Measurements from ENCODE around the gene ASIC4.

Gene ASIC4

DNA sequence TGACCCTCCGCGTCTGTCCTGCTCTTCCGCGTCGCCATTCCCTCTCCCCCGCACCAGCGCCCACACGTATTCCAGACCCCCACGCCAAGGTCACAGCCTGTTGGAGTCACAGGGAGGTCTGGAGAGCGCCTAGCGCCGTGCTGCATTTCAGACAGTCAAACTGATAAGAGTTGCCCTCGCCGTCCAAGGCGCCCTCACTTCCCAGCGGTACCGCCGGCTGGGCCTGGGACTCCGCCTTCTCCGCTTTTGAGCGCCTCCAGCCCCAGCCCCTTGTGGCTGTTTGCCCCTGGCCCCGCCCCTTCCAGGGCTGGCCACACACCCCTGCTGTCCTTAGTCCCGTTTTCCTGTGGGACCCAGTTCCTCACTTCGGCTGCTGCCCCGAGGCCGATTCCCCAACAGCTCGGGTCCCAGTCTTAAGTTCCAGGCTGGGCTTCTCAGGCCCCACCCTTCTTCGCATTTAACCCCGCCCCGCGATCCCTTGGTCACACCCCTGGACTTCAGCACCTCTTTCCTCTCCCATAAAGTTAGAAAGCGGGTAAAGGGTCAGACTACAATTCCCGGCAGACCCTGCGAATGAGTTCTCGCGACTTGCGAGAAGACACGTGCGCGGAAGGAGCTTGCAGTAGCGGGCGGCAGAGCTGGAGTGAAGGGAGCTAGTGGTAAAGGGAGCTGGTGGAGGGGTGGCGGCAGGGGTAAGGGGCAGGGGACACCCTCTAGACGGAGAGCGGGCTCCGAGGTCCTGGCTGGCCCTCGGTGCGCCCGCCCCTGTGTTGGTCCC is 15.8 kb upstream of the ASIC4 start, which contains the start of gene GMPPA:
Gene GMPPA, plus strand, starts transcription at position 612 of the 778 bp plus-strand sequence. CDS start 1,085 bp downstream, outside the sequence.
- peak; percentile 98 for DNase-seq (ENCODE audit: low read depth, low spot score)

DNA sequence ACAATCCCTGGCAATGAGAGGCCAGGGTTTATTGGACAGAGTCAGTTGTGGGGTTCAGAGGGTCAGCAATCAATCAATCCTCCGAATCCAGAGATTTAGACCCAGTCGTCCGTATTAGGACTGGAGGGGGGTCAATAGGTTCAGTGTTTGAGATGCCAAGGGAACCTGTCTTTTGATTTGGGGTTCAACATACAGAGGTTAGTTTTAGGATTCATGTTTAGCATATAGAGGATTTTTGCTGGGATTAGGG is 15.3 kb upstream of the ASIC4 start:
- DNase-seq (ENCODE audit: low read depth, low spot score) = no peak

DNA sequence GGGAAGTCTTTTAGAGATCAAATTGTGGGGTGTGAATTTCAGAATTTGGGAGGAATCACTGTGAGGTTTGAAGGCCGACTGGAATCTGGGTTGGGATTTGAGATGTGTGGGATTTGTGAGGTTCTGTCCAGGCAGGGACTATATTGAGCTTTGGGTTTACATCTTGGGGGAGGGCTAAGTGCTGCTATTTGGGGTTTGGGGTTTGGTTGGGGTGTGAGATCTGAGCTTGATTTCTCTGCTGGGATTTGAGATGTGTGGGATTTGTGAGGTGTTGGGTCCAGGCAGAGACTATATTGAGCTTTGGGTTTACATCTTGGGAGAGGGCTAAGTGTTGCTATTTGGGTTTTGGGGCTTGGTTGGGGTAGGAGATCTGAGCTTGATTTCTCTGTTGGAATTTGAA is 14.7 kb upstream of the ASIC4 start:
- DNase-seq (ENCODE audit: low read depth, low spot score) = no peak

DNA sequence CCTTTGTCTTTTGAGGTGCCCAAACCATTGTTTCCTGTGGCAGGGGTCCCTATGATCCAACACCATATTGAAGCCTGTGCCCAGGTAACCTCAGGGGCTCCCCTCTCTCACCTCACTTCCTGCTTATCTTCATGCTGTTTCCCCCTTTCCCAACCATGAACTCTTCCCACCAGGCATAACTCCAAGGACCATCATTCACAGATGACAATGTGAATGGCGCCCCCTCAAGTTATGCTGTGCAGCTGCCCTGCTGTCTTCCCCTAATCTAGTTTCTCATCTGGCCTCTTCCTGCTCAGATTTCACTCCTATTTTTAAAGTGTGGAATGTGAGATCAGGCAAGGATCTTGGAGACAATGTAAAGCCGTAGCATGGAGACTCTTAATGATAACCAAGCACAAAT is 14.1 kb upstream of the ASIC4 start:
- DNase-seq (ENCODE audit: low read depth, low spot score) = no peak

DNA sequence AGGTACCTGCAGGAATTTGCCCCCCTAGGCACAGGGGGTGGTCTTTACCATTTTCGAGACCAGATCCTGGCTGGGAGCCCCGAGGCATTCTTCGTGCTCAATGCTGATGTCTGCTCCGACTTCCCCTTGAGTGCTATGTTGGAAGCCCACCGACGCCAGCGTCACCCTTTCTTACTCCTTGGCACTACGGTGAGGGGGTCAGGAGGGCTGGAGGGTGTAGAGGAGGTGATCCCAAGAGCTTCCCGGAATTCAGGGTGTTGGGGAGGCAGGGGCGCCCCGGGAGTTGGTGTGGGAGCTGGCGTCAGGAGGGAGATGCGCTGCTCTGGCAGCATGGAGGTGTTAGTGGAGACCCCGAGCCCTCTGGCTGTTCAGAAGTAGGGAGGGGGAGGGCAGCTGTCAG is 12.4 kb upstream of the ASIC4 start:
- DNase-seq (ENCODE audit: low read depth, low spot score) = no peak

DNA sequence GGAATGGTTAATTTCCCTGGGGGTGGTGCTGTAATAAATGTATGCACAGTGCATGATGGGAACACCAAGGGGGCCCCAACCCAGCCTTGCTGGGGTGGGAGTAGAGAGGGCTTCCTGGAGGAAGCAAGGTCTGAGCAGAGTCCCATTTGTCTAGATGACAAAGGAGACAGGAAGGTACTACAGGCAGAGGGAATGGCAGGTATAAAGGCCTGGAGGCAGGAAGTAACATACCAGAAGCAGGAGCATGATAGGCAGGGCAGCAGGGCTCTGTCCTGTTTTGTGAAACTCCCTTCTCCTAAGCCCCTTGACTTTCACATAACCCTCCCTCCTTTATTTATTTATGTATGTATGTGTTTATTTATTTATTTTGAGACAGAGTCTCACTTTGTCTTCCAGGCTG is 11.7 kb upstream of the ASIC4 start:
- DNase-seq (ENCODE audit: low read depth, low spot score) = no peak

DNA sequence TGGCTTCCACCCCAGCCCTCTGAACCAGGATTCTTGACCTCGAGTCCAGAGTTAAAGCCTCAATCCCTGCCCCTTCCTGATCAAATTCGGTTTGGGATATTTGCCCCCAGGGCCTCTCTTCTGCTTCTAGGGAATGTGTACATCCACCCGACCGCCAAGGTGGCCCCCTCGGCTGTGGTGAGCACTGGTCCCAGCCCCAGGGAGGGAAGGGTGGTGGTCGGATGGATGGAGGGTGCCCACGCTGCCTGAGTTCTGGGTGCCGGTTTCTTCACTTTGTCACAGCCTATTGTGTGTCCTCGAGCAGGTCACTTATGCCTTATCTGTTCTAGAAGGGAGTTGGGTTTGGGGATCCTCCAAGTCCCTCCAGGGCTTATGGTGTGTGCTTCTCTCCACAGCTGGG is 8.7 kb upstream of the ASIC4 start:
- no peak for DNase-seq (ENCODE audit: low read depth, low spot score)

DNA sequence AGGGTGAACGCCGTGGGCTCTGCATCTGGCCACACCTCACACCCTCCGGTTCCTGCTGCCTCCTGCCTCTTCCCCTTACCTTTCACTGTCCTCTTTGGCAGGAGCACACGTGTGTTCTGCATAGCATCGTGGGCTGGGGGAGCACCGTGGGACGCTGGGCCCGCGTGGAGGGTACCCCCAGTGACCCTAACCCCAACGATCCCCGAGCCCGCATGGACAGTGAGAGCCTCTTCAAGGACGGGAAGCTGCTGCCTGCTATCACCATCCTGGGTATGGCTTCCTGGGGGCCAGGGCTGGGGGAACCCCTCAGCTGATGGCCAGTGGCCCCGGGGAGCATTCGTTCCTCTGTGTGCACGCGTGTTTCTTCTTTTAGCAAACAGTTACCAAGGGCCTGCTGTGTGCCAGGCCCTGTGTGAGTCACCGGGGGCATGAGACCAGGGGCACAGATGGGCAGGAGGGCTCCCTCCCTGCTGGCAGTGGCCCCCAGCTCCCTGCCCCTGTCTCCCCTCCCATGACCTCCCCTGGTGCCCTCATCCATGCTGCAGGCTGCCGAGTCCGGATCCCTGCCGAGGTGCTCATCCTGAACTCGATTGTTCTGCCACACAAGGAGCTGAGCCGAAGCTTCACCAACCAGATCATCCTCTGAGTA is 8.0 kb upstream of the ASIC4 start:
- no peak for DNase-seq (ENCODE audit: low read depth, low spot score)

DNA sequence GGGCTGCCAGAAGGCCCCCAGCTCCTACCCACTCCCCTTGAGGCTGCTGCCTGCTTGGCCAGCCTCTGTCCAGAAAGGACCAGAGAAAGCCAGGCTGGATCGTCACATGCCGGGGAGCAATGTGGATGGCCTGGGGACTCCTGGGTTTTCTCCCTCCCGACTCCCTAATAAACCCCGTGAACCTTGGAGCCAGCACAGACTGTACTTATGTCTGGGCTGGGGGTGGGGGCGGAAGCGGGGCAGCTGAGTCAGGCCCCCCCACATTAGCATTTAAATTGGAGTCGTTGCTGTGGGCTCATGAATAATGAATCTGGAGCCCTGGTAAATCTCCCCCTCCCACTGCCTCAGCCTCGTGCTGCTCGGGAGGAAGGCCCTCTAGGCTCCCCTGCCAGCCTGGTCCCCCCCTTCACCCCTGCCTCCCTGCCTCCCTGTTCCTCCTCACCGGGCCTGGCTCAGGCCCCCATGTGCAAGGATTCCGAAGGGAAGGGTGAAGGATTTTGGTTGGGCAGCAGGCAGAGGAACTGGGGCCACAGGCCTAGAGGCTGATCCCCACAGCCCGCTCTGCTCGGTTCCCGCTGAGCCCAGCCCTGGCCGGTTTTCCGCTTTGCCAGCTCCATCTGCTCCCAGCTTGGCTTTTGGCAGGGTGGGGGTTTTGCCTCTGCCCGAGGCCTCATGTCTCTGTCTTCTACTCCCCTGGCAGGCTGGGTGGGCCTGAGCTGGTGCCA is 7.3 kb upstream of the ASIC4 start:
- no peak for DNase-seq (ENCODE audit: low read depth, low spot score)

DNA sequence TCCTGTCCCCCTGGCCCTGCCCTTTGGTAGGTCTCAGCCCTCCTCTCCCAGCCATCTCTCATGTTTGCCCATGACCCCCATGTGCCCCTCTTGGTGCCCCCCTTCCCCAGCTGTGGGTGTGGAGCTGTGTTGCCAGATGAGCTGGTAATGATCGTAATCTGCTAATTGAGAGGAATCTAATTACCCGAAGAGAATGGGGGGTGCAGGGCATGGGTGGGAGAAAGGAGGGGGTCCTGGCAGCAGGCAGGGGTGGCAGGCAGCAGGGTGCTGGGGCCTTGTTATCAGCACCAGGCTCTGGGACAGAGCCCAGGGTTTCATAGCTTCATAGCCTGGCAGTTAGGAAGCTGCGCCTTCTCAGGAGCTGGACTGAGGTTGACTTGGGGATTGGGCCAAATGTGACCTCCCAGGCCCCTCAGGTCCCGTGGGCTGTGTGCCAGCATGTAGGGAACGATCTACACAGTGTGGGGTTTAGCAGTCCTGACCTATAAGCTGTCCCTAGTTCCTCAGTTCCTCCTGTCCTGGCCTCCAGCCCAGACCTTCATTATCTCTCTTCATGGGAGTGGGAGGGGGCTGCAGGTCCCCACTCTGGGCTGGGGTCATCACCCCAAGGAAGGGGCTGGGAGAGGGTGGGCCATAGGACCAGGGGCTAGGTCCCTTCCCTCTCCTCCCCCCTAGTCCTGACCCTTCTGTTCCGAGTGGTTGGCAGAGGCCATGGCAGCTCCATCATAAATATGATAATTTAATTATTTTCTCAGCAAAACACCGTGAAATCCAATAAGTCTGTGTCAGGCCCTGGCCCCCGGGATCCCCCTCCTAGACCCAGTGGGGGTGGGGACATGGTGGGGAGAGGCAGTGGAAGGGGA is 6.5 kb upstream of the ASIC4 start:
- no peak for DNase-seq (ENCODE audit: low read depth, low spot score)

DNA sequence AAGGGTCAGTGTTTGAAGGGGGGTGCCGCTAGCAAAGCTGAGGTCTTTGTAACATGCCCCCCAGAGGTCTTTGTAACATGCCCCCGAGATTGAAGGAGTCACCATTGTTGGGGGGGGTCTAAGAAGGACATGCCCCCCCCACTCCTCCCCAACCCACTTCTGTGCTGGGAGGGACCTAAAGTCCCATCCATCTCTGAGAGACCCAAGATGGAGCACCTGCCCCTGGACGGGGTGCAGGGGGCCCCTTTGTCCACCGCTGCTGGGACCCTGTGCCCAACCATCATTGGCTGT is 5.9 kb upstream of the ASIC4 start:
- no peak for DNase-seq (ENCODE audit: low read depth, low spot score)

DNA sequence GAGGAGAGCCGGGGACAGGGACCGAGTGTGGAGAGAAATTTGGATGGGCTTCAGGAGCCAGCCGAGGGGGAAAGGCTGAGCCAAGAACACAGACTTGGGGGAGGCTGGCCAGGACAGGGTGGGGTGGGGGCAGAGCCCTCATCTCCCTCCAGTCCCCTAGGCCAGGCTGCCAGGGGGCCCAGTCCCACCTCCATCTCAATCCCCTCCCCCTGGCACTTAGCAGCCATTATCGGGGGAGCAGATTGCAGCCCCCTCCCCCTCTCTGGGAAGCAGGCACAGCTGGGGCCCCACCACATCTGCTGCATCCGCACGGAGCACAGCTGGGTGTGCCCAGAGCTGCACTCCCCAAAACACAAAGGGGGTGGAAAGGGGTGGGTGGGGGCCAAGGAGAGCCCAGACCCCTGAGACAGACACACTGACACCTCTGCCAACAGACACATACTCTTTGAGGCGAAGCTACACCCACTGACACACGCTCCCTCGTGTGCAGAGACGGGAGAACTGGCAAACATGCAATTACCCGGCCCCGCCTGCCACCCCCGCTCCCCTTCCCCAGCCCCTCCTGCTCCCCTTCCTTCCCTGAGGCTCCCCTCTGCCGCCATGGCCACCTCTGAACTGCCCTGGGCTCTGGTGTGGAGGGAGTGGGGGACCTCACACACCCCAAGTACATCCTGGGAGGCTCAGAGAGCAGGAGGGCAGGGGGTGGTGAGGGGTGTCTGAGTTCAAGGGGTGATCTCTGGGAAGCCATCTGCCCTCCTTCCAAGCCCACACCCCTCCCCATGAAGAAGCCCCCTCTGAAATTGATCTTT is 5.1 kb upstream of the ASIC4 start:
- DNase-seq (ENCODE audit: low read depth, low spot score) = no peak

DNA sequence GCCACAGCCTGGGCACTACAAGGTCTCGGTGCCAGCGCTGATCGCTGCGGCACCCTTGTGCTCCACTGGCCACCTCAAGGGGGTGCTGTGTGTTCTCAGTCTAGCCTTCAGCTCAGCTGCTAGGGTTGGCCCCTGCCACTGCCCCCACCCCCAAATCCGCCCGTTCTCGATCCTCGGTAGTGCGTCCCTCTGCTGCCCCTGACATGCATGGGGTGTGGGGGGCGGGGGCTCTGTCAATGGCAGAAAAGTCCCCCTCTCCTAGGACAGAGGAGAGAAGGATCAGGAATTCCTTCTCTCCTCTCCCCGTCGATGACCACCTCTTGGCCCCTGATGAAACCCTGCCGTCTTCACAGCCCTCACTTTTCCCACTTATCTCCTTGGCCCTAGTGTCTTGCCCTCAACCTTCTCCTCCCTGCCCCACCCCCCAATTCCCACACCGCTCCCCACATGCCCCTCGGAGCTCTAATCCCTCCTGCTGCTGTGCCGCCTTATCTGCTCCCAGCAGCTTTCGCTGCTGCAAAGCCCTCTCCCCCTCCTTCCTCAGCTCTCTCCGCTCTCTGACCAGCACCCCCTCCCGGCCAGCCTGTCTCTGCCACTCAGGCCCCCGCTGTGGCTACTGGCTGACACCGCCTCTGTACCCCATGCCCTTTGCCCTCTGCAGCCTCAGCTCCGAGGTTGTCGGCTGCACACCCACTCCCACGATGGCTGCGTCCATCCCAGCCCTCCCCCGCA is 4.3 kb upstream of the ASIC4 start:
- DNase-seq (ENCODE audit: low read depth, low spot score) = no peak

DNA sequence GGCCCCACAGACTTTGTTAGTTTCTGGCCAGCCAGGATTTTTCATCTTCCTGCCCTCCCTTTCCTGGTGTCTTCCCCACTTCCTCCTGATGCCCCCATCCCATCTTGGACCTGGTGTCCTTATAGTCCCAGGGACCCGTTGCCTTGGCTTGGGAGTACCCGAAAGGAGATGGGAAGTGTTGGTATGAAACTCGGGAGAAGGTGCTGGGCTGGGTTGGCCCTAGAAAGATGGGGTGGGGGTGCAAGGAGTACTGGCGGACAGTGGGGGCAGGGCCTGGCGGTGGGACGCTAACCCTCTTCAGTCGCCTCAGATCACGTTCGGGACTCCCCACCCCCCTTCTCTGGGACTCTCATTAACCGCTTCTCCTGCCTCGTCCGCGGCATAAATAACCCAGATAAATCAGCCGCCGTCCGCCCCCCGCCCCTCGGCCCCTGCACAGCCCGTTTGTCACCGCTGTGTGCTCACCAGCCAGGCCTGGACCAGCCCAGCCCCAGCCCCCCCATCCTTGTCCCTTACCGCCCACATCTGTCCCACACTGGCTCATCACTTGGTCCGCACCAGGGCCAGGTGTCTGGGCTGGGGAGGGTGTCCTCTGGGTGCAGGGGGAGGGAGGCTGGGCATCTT is 3.7 kb upstream of the ASIC4 start:
- DNase-seq (ENCODE audit: low read depth, low spot score) = no peak

DNA sequence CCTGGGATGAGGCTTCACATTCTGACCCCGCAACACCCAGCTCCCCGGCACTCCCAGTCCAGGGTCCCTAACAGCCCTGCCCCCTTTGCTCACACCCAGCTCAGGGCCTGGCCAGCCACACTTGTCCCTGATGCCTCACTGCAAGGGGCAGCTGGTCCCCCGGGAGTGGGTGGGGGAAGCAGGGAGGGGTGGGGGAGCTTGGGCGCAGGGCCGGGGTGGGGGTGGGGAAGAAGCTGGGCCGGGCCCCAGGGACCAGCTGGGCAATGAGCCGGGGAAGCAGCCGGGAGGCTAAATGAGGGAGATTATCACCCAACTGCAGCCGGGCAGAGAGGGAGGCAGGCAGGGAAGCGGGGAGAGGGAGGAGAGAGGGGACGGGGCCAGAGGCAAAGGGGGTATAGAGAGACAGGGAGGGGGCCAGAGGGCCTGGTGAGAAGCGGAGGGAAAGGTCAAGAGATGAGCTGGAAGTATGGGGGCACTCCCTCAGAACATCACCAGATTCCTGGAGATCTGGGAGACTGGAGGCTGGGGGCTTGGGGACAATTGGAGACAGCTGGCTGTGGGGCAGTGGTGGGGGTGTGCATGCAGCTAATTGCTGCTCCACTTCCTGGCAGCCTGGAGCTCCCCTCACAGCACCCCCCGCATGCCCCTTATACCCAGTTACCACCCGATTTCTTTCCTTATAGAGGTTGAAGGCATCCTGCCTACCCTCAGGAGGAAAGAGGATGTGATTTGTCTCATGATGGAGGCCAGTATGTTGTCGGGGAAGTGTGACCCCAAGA is 2.5 kb upstream of the ASIC4 start:
- no peak for DNase-seq (ENCODE audit: low read depth, low spot score)

DNA sequence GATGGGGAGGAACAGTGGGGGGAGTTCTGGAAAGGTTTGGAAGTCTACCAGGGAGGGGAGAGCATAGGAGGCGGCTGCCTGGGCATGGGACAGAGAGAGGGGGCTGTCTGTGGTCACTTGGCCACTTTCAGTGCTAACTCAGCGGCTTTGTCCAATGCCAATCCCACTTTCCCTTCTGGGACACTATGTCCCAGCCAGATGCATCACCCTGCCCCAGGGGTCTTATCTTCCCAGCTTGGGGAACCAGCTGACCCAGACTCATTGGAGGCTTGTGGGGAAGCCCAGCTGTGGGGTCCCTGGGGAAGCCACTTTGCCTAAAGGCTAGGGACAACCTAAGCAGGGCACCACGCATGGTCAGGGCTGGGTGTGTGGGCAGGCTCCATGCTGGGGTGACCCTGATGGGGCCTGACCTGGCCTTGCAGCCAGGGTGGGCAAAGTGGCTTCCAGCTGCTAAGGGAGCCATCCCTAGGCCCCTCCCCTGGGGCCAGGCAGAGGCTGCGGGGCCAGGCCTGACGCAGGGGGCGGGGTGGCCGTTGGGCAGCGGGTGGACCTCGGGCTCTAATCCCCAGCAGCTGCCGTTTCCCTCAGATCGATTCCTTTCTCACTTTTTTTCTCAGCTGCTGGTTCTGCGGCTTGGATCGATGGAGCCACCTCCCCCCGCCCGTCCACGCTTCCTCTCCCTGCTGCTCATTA is 1.6 kb upstream of the ASIC4 start:
- DNase-seq (ENCODE audit: low read depth, low spot score) = no peak

DNA sequence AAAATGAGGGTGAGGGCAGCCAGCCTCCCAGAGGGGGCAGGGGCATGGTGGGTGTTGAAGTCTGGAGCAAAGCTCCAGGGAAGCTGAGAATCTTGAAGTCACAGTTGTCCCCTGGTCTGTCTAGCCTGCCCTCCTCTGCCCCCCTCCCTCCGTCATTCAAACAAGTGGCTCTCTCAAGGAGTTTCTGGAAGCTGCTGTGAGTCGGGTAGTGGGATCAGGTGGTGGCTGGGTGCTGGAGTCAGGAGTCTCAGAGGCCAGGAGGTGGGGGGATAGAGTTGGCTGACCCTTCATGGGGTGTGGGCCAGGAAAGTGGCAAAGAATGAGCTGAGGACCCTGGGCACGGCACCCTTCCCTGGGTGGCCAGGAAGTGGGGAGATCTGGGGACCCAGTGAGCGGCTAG is 495 bp upstream of the ASIC4 start:
- DNase-seq (ENCODE audit: low read depth, low spot score) = no peak

DNA sequence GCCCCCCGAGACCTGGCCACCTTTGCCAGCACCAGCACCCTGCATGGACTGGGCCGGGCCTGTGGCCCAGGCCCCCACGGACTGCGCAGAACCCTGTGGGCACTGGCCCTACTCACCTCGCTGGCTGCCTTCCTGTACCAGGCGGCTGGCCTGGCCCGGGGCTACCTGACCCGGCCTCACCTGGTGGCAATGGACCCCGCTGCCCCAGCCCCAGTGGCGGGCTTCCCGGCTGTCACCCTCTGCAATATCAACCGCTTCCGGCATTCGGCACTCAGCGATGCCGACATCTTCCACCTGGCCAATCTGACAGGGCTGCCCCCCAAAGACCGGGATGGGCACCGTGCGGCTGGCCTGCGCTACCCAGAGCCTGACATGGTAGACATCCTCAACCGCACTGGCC is 554 bp downstream of the ASIC4 start:
- no peak for DNase-seq (ENCODE audit: low read depth, low spot score)

Data from iPS DF 19.7 (cell line).